HG02610 (cell line): ENCODE measurements around the gene OGA.

ENCODE experiments used
- ATAC-seq: cut with Tn5 transposase; IDR thresholded peaks from one replicate; pipeline ENCODE4 v1.9.1; 2021; ENCODE audit warnings: mild to moderate bottlenecking, moderate library complexity; ENCODE audit not compliant: unreplicated experiment

Gene OGA

GRCh38 chr10:101762736-101763135 lies 55.5 kb downstream of the OGA start:
- ATAC-seq, result no peak

GRCh38 chr10:101761226-101761625 lies 57.0 kb downstream of the OGA start:
- ATAC-seq, result no peak

- ATAC-seq, result no peak
Observed at GRCh38 chr10:101760510-101760909, 57.7 kb downstream of the OGA start.

GRCh38 chr10:101759309-101760247 lies 58.7 kb downstream of the OGA start:
- no peak for ATAC-seq

GRCh38 chr10:101758858-101759257 lies 59.4 kb downstream of the OGA start:
- no peak for ATAC-seq

GRCh38 chr10:101752241-101752640 lies 66.0 kb downstream of the OGA start:
- ATAC-seq, result no peak

- no peak for ATAC-seq
Observed at GRCh38 chr10:101749047-101750016, 68.9 kb downstream of the OGA start.

- no peak for ATAC-seq
Observed at GRCh38 chr10:101748496-101748895, 69.7 kb downstream of the OGA start.

- no peak for ATAC-seq
Observed at GRCh38 chr10:101745074-101745696, 73.1 kb downstream of the OGA start.

- ATAC-seq, result no peak
Observed at GRCh38 chr10:101744267-101744666, 74.0 kb downstream of the OGA start.

- ATAC-seq, result no peak
Observed at GRCh38 chr10:101741938-101742337, 76.3 kb downstream of the OGA start.

GRCh38 chr10:101736666-101737065 lies 81.6 kb downstream of the OGA start:
- no peak for ATAC-seq
